GM12878 (cell line): ENCODE data around the gene KCNC1. TPM values are rescaled to one million over a fixed set of nuclear protein-coding genes. Genes with fewer than 3 reads are reported as not detected.

Experiments
- ATAC-seq: fragments of 200-7000 bp; cut with Tn5 transposase; 3 replicates; pipeline ENCODE4 v1.9.1; 2020; ENCODE audit warnings: mild to moderate bottlenecking, moderate library complexity
- BruUV-seq: library from RNA; stranded (reverse); fragments of 400-500 nt; replicated peaks from 2 replicates; lab custom pipeline; 2021; lab: Mats Ljungman, UMichigan
- CTCF ChIA-PET: fragments of 300-600 bp; sonication (Branson Sonifier 250); formaldehyde crosslinking; extraction: SDS; loops from one replicate; lab custom pipeline; 2021; ENCODE audit warnings: inconsistent platforms; lab: Yijun Ruan, JAX
- POLR2A ChIA-PET: fragments of 350-600 bp; formaldehyde crosslinking; extraction: SDS; loops from one replicate; lab custom pipeline; 2021; ENCODE audit warnings: inconsistent platforms; lab: Charles Lee
- RAD21 ChIA-PET: fragments of 300-600 bp; sonication (Branson Sonifier 250); formaldehyde crosslinking; loops from one replicate; lab custom pipeline; 2023; ENCODE audit warnings: antibody characterized with exemption; ENCODE audit not compliant: unreplicated experiment; lab: Charles Lee
- SMC1A ChIA-PET: fragments of 300-600 bp; sonication (Branson Sonifier 250); formaldehyde crosslinking; loops from one replicate; lab custom pipeline; 2023; ENCODE audit not compliant: unreplicated experiment, uncharacterized antibody; lab: Charles Lee
- DNase-seq: peaks from one replicate; pipeline ENCODE4 v3.0.0-alpha.2; 2011; ENCODE audit warnings: low read depth, low spot score
- FAIRE-seq: peaks from 3 replicates; lab custom pipeline; 2011; peaks lifted over from hg19 to GRCh38; lab: Jason Lieb, UNC
- H2AFZ ChIP-seq: 2 replicates; pipeline ENCODE4 v1.6.0; 2011; ENCODE audit warnings: low read depth, low read length, control low read depth; ENCODE audit not compliant: control insufficient read depth
- H3K27ac ChIP-seq: 2 replicates; pipeline ENCODE4 v1.5.1; 2011; ENCODE audit warnings: control low read depth; ENCODE audit not compliant: control insufficient read depth, insufficient read depth
- H3K27me3 ChIP-seq, 2 experiments: replicated peaks in 1 of 2; 2 replicates each; pipeline versions ENCODE4 v1.6.0 to v1.6.1; 2011; ENCODE audit warnings: low read length in 1 of 2; ENCODE audit not compliant: control insufficient read depth in 2 of 2, insufficient read depth in 2 of 2
- H3K36me3 ChIP-seq, 2 experiments: 2 replicates each; pipeline ENCODE4 v1.5.1; 2011; ENCODE audit warnings: low read length in 1 of 2; ENCODE audit not compliant: control insufficient read depth in 2 of 2, insufficient read depth in 2 of 2
- H3K4me1 ChIP-seq: 2 replicates; pipeline ENCODE4 v1.6.1; 2011; ENCODE audit warnings: mild to moderate bottlenecking, low read length, moderate library complexity, mixed read lengths; ENCODE audit not compliant: control insufficient read depth, insufficient read depth
- H3K4me2 ChIP-seq: 2 replicates; pipeline ENCODE4 v1.6.0; 2011; ENCODE audit warnings: control low read depth; ENCODE audit not compliant: control insufficient read depth, insufficient read depth
- H3K4me3 ChIP-seq: fragments of 200-600 bp; sonication (generic); 2 replicates; pipeline ENCODE4 v1.5.1; 2016
- H3K79me2 ChIP-seq: 2 replicates; pipeline ENCODE4 v1.6.0; 2011; ENCODE audit warnings: low read length; ENCODE audit not compliant: control insufficient read depth, insufficient read depth
- H3K9ac ChIP-seq: 2 replicates; pipeline ENCODE4 v1.8.0; 2011; ENCODE audit warnings: low read length, control low read depth, mixed read lengths; ENCODE audit not compliant: control insufficient read depth, insufficient read depth
- H3K9me3 ChIP-seq: replicated peaks from 3 replicates; pipeline ENCODE4 v1.5.1; 2011; ENCODE audit warnings: mild to moderate bottlenecking, low read length; ENCODE audit not compliant: control insufficient read depth, insufficient read depth
- H4K20me1 ChIP-seq: 2 replicates; pipeline ENCODE4 v1.6.0; 2011; ENCODE audit not compliant: control insufficient read depth, insufficient read depth
- BACH1 ChIP-seq: fragments of 450-650 bp; IDR thresholded peaks from 2 replicates; pipeline ENCODE4 v1.6.1; 2017; ENCODE audit warnings: mild to moderate bottlenecking, borderline replicate concordance
- BCLAF1 ChIP-seq: fragments of 450-650 bp; IDR thresholded peaks from 2 replicates; pipeline ENCODE4 v1.6.1; 2017; ENCODE audit warnings: antibody characterized with exemption, mild to moderate bottlenecking, moderate library complexity
- CBX3 ChIP-seq: fragments of 200-600 bp; sonication (generic); IDR thresholded peaks from 2 replicates; pipeline ENCODE4 v1.6.1; 2016; ENCODE audit warnings: low read depth, borderline replicate concordance
- EP300 ChIP-seq, 2 experiments: fragments of 150-350 bp in 1 of 2; IDR thresholded peaks; 2 replicates each; pipeline ENCODE4 v1.6.1; 2011 to 2012; ENCODE audit warnings: low read depth in 2 of 2, low read length in 2 of 2, borderline replicate concordance in 1 of 2, improper control_type of control experiment in 1 of 2, inconsistent platforms in 1 of 2; ENCODE audit not compliant: control insufficient read depth in 1 of 2
- HDGF ChIP-seq: fragments of 450-650 bp; IDR thresholded peaks from 2 replicates; pipeline ENCODE4 v1.6.1; 2016; ENCODE audit warnings: antibody characterized with exemption
- IKZF1 ChIP-seq: fragments of 450-650 bp; conservative IDR thresholded peaks from 2 replicates; pipeline ENCODE4 v1.6.1; 2017; ENCODE audit warnings: antibody characterized with exemption, mild to moderate bottlenecking
- KDM1A ChIP-seq: fragments of 200-600 bp; sonication (generic); IDR thresholded peaks from 2 replicates; pipeline ENCODE4 v1.6.1; 2016; ENCODE audit warnings: borderline replicate concordance
- NFXL1 ChIP-seq: fragments of 450-650 bp; IDR thresholded peaks from 2 replicates; pipeline ENCODE4 v1.6.1; 2017; ENCODE audit warnings: antibody characterized with exemption, mild to moderate bottlenecking, borderline replicate concordance
- NR2C1 ChIP-seq: fragments of 450-650 bp; IDR thresholded peaks from 2 replicates; pipeline ENCODE4 v1.6.1; 2017; ENCODE audit warnings: antibody characterized with exemption, mild to moderate bottlenecking, moderate library complexity
- POU2F2 ChIP-seq: IDR thresholded peaks from 3 replicates; pipeline ENCODE4 v1.6.1; 2011; ENCODE audit warnings: low read depth, mild to moderate bottlenecking, low read length, borderline replicate concordance
- SMAD1 ChIP-seq: fragments of 450-650 bp; IDR thresholded peaks from 2 replicates; pipeline ENCODE4 v1.6.1; 2018; ENCODE audit warnings: mild to moderate bottlenecking, low read depth; ENCODE audit not compliant: partially characterized antibody
- TCF12 ChIP-seq: IDR thresholded peaks from 2 replicates; pipeline ENCODE4 v1.6.1; 2011; ENCODE audit warnings: low read depth, mild to moderate bottlenecking, low read length
- WGBS: methylation state at CpG from one replicate; pipeline ENCODE4 v1.1.6; 2016; ENCODE audit warnings: low lambda C conversion rate; ENCODE audit not compliant: insufficient replicate concordance, insufficient coverage; ENCODE audit errors: missing lambda C conversion rate; 5-methylcytosine and 5-hydroxymethylcytosine counted together
- in situ Hi-C: fragments of 300-500 bp; cut with MboI; formaldehyde crosslinking; loops from 9 replicates; pipeline ENCODE4 v1.14.3; 2018; ENCODE audit warnings: mixed read lengths
- intact Hi-C: fragments of 100-400 bp; cut with micrococcal nuclease; formaldehyde crosslinking; loops from one replicate; pipeline ENCODE4 v1.14.2; 2022; ENCODE audit not compliant: unreplicated experiment
- polyA plus RNA-seq, 11 experiments: library from polyadenylated mRNA; depleted of rRNA in 4 of 11; unstranded in 6 of 11; stranded (reverse) in 5 of 11; fragments of >200 nt; fragmentation: Nextera tagmentation in 4 of 11; fragmentation: Illumina TruSeq in 1 of 11; extraction: Ambion mirVana in 4 of 11; extraction: Trizol in 1 of 11; gene quantifications; 1 replicate in 1 of 11; 2 replicates in 10 of 11; pipeline versions ENCODE4 v1.2.1 to v1.2.3, GENCODE V29; 2011 to 2016; ENCODE audit warnings: inconsistent platforms in 2 of 11, missing spikeins in 2 of 11, low read depth in 1 of 11
- total RNA-seq, 4 experiments: library from RNA; depleted of rRNA in 3 of 4; stranded (reverse); fragments of >200 nt in 3 of 4; fragmentation: Illumina TruSeq in 1 of 4; extraction: Trizol in 1 of 4; gene quantifications; 2 replicates each; pipeline versions ENCODE4 v1.2.1 to v1.2.3, GENCODE V29; 2013 to 2021

The KCNC1 gene
- total and polyA plus RNA-seq, 10 of the 15 experiments (the other 5 are each of a cell fraction or from before 2014, with no cell fraction given): 0.27 to 0.34 TPM; not detected in 8

GRCh38 chr11:17750801-17751165 lies 16.2 kb downstream of the KCNC1 start:
- SMC1A ChIA-PET: no interaction called here
- BruUV-seq: no TSS peak
- 0% methylated on average over 2 of the region's 2 CpGs for WGBS
- RAD21 ChIA-PET: no interaction called here
- CTCF ChIA-PET: interaction anchor here (2.6 kb wide), 1 partner anchor 20 kb away, joined by 12 read pairs; no protein-coding TSS in a partner anchor
- Histone ChIP-seq H3K36me3 (no peaks in the 10 kb centered on the region), H3K27me3 (peaks cover 0 to 1% of the 10 kb centered on the region in 2 experiments; a peak in 2 of 4 replicates), H3K9ac (no peak overlapping the region), H3K4me1 (no peaks in the 10 kb centered on the region), H3K27ac (no peak overlapping the region), H2AFZ (no peak overlapping the region), H4K20me1 (no peaks in the 10 kb centered on the region), H3K4me3 (no peak overlapping the region), H3K4me2 (no peak overlapping the region), H3K79me2 (no peaks in the 10 kb centered on the region), H3K9me3 (no peaks in the 10 kb centered on the region)
- in situ Hi-C loops: no loop called here
- intact Hi-C loops: no loop called here
- ATAC-seq (no peak), FAIRE-seq (no peak), DNase-seq (no peak)
- POLR2A ChIA-PET: no interaction called here
- TF ChIP-seq CBX3: no peak
- no peak for TF ChIP-seq POU2F2
- no peak for TF ChIP-seq NFXL1

GRCh38 chr11:17751558-17751957 lies 17.0 kb downstream of the KCNC1 start:
- in situ Hi-C loops: no loop called here
- no peak overlapping the region for H3K27ac ChIP-seq
- TF ChIP-seq IKZF1: no peak
- no peak for TF ChIP-seq TCF12
- TF ChIP-seq BCLAF1: no peak
- no peak for TF ChIP-seq EP300 (IDR thresholded peaks at IDR 0.05; ENCODE audit: borderline replicate concordance in 1 of 2, control insufficient read depth in 1 of 2, low read depth in 2 of 2, low read length in 2 of 2)
- TF ChIP-seq SMAD1: no peak
- no peak for TF ChIP-seq BACH1
- TF ChIP-seq HDGF: no peak
- TF ChIP-seq NR2C1: no peak
- TF ChIP-seq KDM1A: no peak

More at GRCh38 chr11:17751558-17751957, 17.0 kb downstream of the KCNC1 start:
- Histone ChIP-seq H3K4me2 (no peak overlapping the region), H3K4me3 (no peak overlapping the region), H3K9me3 (no peaks in the 10 kb centered on the region), H3K79me2 (no peaks in the 10 kb centered on the region), H3K36me3 (no peaks in the 10 kb centered on the region), H3K9ac (no peak overlapping the region), H2AFZ (no peak overlapping the region), H3K27me3 (peaks cover 0 to 1% of the 10 kb centered on the region in 2 experiments; a peak in 2 of 4 replicates), H3K4me1 (no peaks in the 10 kb centered on the region), H4K20me1 (no peaks in the 10 kb centered on the region)
- WGBS: 34% methylated on average over 2 of the region's 2 CpGs
- BruUV-seq: no TSS peak
- FAIRE-seq (no peak), DNase-seq (no peak), ATAC-seq (no peak)
- CTCF ChIA-PET: interaction anchor here (2.6 kb wide), 1 partner anchor 21 kb away, joined by 12 read pairs; no protein-coding TSS in a partner anchor
- intact Hi-C loops: no loop called here
- RAD21 ChIA-PET: interaction anchor here (1.2 kb wide), 1 partner anchor 21 kb away, joined by 3 read pairs; no protein-coding TSS in a partner anchor
- SMC1A ChIA-PET: no interaction called here
- POLR2A ChIA-PET: no interaction called here
